ENCODE results near the gene ESPNL.

Gene ESPNL

DNA sequence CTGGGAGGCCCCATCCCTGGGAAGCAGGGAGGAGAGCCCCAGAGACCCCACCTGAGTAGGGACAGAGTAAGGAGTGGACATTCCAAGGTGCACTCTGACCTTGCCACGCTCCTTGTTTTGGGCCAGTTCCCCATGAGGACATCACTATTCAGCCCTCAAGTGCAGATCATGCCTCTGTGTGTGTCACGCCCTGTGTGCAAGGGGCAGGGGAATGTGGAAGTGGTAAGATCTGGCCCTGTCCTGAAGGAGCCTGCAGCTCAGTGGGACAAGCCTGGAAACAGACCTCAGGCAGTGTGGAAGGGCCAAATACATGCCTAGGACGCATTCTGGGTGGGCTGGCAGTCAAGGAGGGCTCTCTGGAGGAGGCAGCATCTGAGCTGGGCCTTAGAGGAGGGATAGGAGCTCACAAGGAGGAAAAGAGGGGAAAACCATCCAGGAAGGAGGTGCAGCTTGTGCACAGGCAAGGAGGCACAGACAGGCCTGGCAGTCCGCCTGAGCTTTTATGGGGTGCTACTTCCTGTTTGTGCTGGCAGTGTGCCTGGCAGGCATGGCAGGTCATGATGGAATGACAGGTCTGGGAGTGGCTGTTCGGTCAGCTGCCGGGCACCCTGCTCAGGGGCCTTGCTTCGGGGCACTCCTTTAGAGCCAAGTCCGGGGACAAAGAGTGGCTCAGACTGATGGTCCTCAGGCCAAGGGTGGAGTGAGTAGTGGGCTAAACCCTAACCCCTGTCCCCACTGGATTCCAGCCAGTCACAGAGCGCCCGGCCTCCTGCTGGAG is 41.6 kb downstream of the ESPNL start:
- H3K27me3 ChIP-seq (ENCODE audit: insufficient read depth, low read depth, severe bottlenecking) = no peaks in the 10 kb centered on the region
- TF ChIP-seq, protein P1, sequence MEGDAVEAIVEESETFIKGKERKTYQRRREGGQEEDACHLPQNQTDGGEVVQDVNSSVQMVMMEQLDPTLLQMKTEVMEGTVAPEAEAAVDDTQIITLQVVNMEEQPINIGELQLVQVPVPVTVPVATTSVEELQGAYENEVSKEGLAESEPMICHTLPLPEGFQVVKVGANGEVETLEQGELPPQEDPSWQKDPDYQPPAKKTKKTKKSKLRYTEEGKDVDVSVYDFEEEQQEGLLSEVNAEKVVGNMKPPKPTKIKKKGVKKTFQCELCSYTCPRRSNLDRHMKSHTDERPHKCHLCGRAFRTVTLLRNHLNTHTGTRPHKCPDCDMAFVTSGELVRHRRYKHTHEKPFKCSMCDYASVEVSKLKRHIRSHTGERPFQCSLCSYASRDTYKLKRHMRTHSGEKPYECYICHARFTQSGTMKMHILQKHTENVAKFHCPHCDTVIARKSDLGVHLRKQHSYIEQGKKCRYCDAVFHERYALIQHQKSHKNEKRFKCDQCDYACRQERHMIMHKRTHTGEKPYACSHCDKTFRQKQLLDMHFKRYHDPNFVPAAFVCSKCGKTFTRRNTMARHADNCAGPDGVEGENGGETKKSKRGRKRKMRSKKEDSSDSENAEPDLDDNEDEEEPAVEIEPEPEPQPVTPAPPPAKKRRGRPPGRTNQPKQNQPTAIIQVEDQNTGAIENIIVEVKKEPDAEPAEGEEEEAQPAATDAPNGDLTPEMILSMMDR (IDR thresholded peaks at IDR 0.05; ENCODE audit: low read depth, low read length) = no peak
- no peak overlapping the region for H3K27ac ChIP-seq
- H3K9me3 ChIP-seq (ENCODE audit: severe bottlenecking) = no peaks in the 10 kb centered on the region
- H3K4me3 ChIP-seq (ENCODE audit: low read depth, low read length) = no peak overlapping the region
- no peak for DNase-seq
- no peaks in the 10 kb centered on the region for H3K36me3 ChIP-seq

DNA sequence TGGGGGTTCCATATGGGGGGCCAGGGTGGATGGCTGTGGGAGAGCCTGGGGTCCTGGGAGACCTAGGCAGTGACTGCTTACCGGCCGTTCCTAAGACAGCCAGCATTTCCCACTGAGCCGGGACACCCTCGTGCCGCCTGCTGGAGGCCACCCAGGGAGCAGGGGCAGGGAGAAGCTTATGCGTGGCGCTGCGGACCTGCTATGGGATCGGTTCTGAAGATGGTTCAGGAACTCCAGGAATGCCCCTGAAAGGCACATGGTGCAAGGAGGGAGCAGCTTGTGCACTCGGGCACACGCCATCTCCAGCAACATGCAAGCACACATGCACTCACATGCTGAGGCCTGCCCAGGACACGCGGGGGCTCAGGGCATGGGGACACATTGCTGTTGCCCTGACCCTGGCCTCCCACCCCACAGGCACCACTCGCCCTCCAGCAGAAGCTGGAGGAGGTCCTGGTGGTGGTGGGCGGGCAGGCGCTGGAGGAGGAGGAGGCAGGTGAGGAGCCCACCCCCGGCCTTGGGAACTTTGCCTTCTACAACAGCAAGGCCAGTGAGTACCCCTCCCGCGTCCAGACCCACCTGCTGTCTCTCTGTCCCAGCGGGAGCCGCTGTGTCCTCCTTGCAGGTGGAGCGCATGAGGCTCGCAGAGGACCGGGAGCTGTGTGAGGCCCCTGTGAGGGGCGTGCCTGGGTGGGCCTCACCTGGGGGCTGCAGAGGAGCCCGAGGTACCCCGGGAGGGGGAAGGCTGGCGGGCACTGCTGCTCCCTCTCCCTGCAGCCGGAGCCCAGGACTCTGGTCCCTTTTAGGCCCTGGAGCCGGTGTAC is 42.5 kb downstream of the ESPNL start:
- Histone ChIP-seq H3K36me3 (no peaks in the 10 kb centered on the region), H3K27ac (no peak overlapping the region), H3K4me3 (ENCODE audit: low read depth, low read length) (no peak overlapping the region), H3K9me3 (ENCODE audit: severe bottlenecking) (no peaks in the 10 kb centered on the region), H3K27me3 (ENCODE audit: insufficient read depth, low read depth, severe bottlenecking) (no peaks in the 10 kb centered on the region)
- TF ChIP-seq, protein P1 (IDR thresholded peaks at IDR 0.05; ENCODE audit: low read depth, low read length) = no peak
- no peak for DNase-seq

DNA sequence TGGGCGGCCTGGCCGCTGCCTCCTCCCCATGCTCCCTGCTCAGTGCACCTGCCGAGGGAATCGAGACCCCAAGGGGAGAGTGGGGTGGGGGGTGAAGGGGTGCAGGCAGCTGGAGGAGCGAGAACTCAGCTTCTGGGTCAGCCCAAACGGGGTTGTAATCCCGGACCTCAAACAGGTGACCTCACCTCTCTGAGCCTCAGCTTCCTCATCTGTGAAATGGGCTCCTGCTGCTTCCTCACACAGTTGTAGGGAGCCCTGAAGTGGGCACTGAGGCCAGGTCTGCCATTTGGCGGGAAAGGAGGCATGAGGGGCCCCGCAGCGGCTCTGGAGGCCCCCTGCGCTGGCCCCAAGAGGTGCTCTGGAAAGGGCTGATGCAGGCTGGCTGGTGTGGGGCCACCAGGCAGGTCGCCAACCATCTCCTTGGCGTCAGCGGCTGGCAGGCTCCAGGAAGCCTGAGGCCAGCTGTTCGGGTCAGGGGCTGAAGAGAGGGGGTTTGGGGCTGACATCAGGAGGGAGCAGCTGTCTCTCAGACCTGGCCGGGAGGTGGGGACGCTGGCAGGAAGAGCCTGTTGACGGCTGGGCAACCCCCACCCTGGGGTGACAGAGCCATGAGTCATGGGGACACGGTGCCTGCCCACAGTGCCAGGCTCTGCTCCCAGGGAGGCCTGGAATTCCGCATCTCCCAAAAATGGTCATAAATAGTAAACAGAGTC is 43.3 kb downstream of the ESPNL start:
- TF ChIP-seq, protein P1 (IDR thresholded peaks at IDR 0.05; ENCODE audit: low read depth, low read length) = no peak
- DNase-seq = no peak
- no peaks in the 10 kb centered on the region for H3K9me3 ChIP-seq (ENCODE audit: severe bottlenecking)
- no peaks in the 10 kb centered on the region for H3K36me3 ChIP-seq
- no peaks in the 10 kb centered on the region for H3K27me3 ChIP-seq (ENCODE audit: insufficient read depth, low read depth, severe bottlenecking)
- no peak overlapping the region for H3K27ac ChIP-seq
- H3K4me3 ChIP-seq (ENCODE audit: low read depth, low read length) = no peak overlapping the region

DNA sequence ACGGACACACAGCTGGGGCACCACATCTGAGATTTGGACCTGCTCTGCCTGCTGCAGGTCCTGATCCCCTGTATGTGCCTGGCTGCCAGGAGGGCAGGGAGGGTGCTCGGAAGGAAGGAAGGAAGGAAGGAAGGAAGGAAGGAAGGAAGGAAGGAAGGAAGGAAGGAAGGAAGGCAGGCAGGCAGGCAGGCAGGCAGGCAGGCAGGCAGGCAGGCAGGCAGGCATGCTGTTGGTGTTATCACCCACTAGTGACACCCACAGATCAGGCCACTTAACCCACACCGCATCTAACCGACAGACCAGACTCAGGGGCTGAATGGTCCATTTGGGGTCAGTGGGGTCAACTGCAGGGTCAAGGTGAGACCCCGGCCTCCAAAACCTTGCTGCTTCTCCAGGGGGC is 44.1 kb downstream of the ESPNL start:
- Histone ChIP-seq H3K9me3 (ENCODE audit: severe bottlenecking) (no peaks in the 10 kb centered on the region), H3K27me3 (ENCODE audit: insufficient read depth, low read depth, severe bottlenecking) (no peaks in the 10 kb centered on the region), H3K27ac (no peak overlapping the region), H3K4me3 (ENCODE audit: low read depth, low read length) (no peak overlapping the region), H3K36me3 (no peaks in the 10 kb centered on the region)
- TF ChIP-seq, protein P1 (IDR thresholded peaks at IDR 0.05; ENCODE audit: low read depth, low read length) = no peak
- no peak for DNase-seq

DNA sequence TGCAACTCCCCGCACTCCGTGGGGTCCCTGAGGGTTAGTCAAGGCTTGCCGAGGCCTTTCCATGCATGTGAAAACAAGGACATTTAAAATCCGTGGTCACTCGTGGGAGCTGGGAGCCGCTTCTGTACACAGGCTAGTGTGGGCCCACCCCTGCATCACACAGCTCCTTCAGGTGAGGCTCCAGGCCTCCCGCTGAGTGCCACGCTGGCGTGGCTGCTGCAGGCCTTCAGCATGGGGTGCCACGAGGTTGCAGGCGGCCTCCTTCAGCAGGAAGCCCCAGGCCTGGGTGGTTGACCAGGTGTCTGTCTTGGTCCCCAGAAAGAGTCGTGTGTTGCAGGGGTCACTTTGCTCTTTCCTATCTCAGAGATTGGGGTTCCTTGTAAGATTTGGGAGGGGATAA is 44.9 kb downstream of the ESPNL start:
- no peak for DNase-seq
- no peaks in the 10 kb centered on the region for H3K9me3 ChIP-seq (ENCODE audit: severe bottlenecking)
- no peaks in the 10 kb centered on the region for H3K27me3 ChIP-seq (ENCODE audit: insufficient read depth, low read depth, severe bottlenecking)
- no peaks in the 10 kb centered on the region for H3K36me3 ChIP-seq
- H3K27ac ChIP-seq = no peak overlapping the region
- TF ChIP-seq, protein P1 (IDR thresholded peaks at IDR 0.05; ENCODE audit: low read depth, low read length) = no peak
- H3K4me3 ChIP-seq (ENCODE audit: low read depth, low read length) = no peak overlapping the region

Measured in WERI-Rb-1 (cell line).